ENCODE results near the gene DNAH17. TPM values are rescaled to one million over a fixed set of nuclear protein-coding genes. Genes with fewer than 3 reads are reported as not detected.

DNAH17 gene
- total RNA-seq, 2 donors from 2014 or later, result 0.04 TPM; not detected in 1

- Histone ChIP-seq H3K36me3 (no peaks in the 10 kb centered on the region), H3K9me3 (no peaks in the 10 kb centered on the region), H3K27me3 (no peaks in the 10 kb centered on the region), H3K4me1 (no peaks in the 10 kb centered on the region), H3K27ac (no peak overlapping the region), H3K4me3 (no peak overlapping the region)
- TF ChIP-seq CTCF (IDR thresholded peaks at IDR 0.05), result peak; percentile 50 to 83
- peak; percentile 82 for DNase-seq (ENCODE audit: low spot score)
Observed at GRCh38 chr17:78497115-78497540, 80.1 kb downstream of the DNAH17 start.

GRCh38 chr17:78496311-78496710 lies 80.9 kb downstream of the DNAH17 start:
- Histone ChIP-seq H3K4me1 (no peaks in the 10 kb centered on the region), H3K36me3 (no peaks in the 10 kb centered on the region), H3K9me3 (no peaks in the 10 kb centered on the region), H3K27me3 (no peaks in the 10 kb centered on the region), H3K4me3 (no peak overlapping the region), H3K27ac (no peak overlapping the region)
- TF ChIP-seq CTCF (IDR thresholded peaks at IDR 0.05), result no peak
- DNase-seq (ENCODE audit: low spot score), result no peak

GRCh38 chr17:78495634-78496033 lies 81.6 kb downstream of the DNAH17 start:
- no peak for DNase-seq (ENCODE audit: low spot score)
- H3K36me3 ChIP-seq, result no peaks in the 10 kb centered on the region
- H3K9me3 ChIP-seq, result no peaks in the 10 kb centered on the region
- no peak overlapping the region for H3K27ac ChIP-seq
- H3K27me3 ChIP-seq, result no peaks in the 10 kb centered on the region
- no peaks in the 10 kb centered on the region for H3K4me1 ChIP-seq
- no peak overlapping the region for H3K4me3 ChIP-seq
- no peak for TF ChIP-seq CTCF (IDR thresholded peaks at IDR 0.05)

- DNase-seq (ENCODE audit: low spot score), result no peak
- Histone ChIP-seq H3K4me3 (no peak overlapping the region), H3K9me3 (no peaks in the 10 kb centered on the region), H3K4me1 (no peaks in the 10 kb centered on the region), H3K36me3 (no peaks in the 10 kb centered on the region), H3K27ac (no peak overlapping the region), H3K27me3 (no peaks in the 10 kb centered on the region)
- no peak for TF ChIP-seq CTCF (IDR thresholded peaks at IDR 0.05)
Observed at GRCh38 chr17:78494696-78495330, 82.4 kb downstream of the DNAH17 start.

- DNase-seq (ENCODE audit: low spot score), result no peak
- Histone ChIP-seq H3K36me3 (no peaks in the 10 kb centered on the region), H3K4me3 (no peak overlapping the region), H3K4me1 (no peaks in the 10 kb centered on the region), H3K9me3 (no peaks in the 10 kb centered on the region), H3K27ac (no peak overlapping the region), H3K27me3 (no peaks in the 10 kb centered on the region)
- no peak for TF ChIP-seq CTCF (IDR thresholded peaks at IDR 0.05)
Observed at GRCh38 chr17:78493853-78494695, 83.1 kb downstream of the DNAH17 start.

Measured in right atrium auricular region (tissue), 2 donors.